OCI-M1 (cell line): ENCODE measurements around the gene MED9.

Source experiments
- DNase-seq: peaks from one replicate; lab custom pipeline; 2025; lab: John Stamatoyannopoulos, UW

Gene MED9

GRCh38 chr17:17491546-17491988 is 14.8 kb downstream of the MED9 start:
- no peak for DNase-seq

GRCh38 chr17:17492085-17492484 is 15.3 kb downstream of the MED9 start:
- no peak for DNase-seq

GRCh38 chr17:17492571-17492970 is 15.8 kb downstream of the MED9 start:
- DNase-seq, result no peak

GRCh38 chr17:17493249-17493985 is 16.6 kb downstream of the MED9 start:
- no peak for DNase-seq

- no peak for DNase-seq
Observed at GRCh38 chr17:17493986-17494466, 17.2 kb downstream of the MED9 start.

GRCh38 chr17:17494499-17494869 is 17.7 kb downstream of the MED9 start:
- DNase-seq, result no peak

- DNase-seq, result no peak
Observed at GRCh38 chr17:17494870-17495535, 18.2 kb downstream of the MED9 start.

GRCh38 chr17:17495536-17496188 is 18.9 kb downstream of the MED9 start:
- DNase-seq, result no peak

- DNase-seq, result peak; percentile 79
Observed at GRCh38 chr17:17496189-17497064, 19.6 kb downstream of the MED9 start, which contains the start of gene RASD1. TSS of gene RASD1 (minus strand) at chr17:17496395. CDS start at chr17:17496181, 214 bp downstream.

GRCh38 chr17:17497065-17497844 is 20.5 kb downstream of the MED9 start:
- no peak for DNase-seq

- no peak for DNase-seq
Observed at GRCh38 chr17:17497845-17498520, 21.2 kb downstream of the MED9 start.

- DNase-seq, result no peak
Observed at GRCh38 chr17:17498606-17499301, 22.0 kb downstream of the MED9 start.

GRCh38 chr17:17499402-17500145 is 22.8 kb downstream of the MED9 start:
- DNase-seq, result no peak

- no peak for DNase-seq
Observed at GRCh38 chr17:17500999-17501605, 24.3 kb downstream of the MED9 start.

GRCh38 chr17:17502741-17503565 is 26.2 kb downstream of the MED9 start:
- DNase-seq, result no peak

GRCh38 chr17:17503566-17504130 is 26.8 kb downstream of the MED9 start:
- no peak for DNase-seq

- DNase-seq, result no peak
Observed at GRCh38 chr17:17504341-17505140, 27.7 kb downstream of the MED9 start.
